Lower leg skin (tissue), 3 donors: Measurements from ENCODE around the gene CDHR3.

Source experiments
- CTCF ChIP-seq, 3 donors: fragments of 450-650 bp; IDR thresholded peaks; one replicate each; pipeline ENCODE4 v1.5.1; 2016; ENCODE audit warnings: antibody characterized with exemption in 3 of 3, mild to moderate bottlenecking in 3 of 3, moderate library complexity in 2 of 3
- POLR2A ChIP-seq, 2 donors: fragments of 450-650 bp; IDR thresholded peaks; one replicate each; pipeline ENCODE4 v1.6.1; 2016 to 2017; ENCODE audit warnings: antibody characterized with exemption in 2 of 2, mild to moderate bottlenecking in 1 of 2, moderate library complexity in 1 of 2

GRCh38 chr7:106067678-106068077, 104.6 kb downstream of the CDHR3 start:
- TF ChIP-seq CTCF (IDR thresholded peaks at IDR 0.05) (no peak), POLR2A (IDR thresholded peaks at IDR 0.05) (no peak)
